OCI-LY1 (cell line): ENCODE data around the gene PPP1R17.

ENCODE experiments used
- H2AFZ ChIP-seq: fragments of 200-600 bp; sonication (generic), shearing (Covaris generic); 2 replicates; pipeline ENCODE4 v1.6.0; 2014; ENCODE audit warnings: antibody characterized with exemption, mild to moderate bottlenecking, low read length
- H3F3A ChIP-seq: fragments of 200-600 bp; sonication (generic), shearing (Covaris generic); 2 replicates; pipeline ENCODE4 v1.6.0; 2014; ENCODE audit warnings: mild to moderate bottlenecking, antibody characterized with exemption, low read length, moderate library complexity; ENCODE audit not compliant: insufficient read depth
- H3K27ac ChIP-seq: fragments of 200-600 bp; sonication (generic); 2 replicates; pipeline ENCODE4 v1.5.1; 2014; ENCODE audit warnings: low read length, mixed run types, mild to moderate bottlenecking, low read depth; ENCODE audit not compliant: poor library complexity, severe bottlenecking
- H3K27me3 ChIP-seq: fragments of 200-600 bp; sonication (generic); 2 replicates; pipeline ENCODE4 v1.6.0; 2014; ENCODE audit warnings: antibody characterized with exemption, mild to moderate bottlenecking, low read length, moderate library complexity; ENCODE audit not compliant: insufficient read depth
- H3K36me3 ChIP-seq: fragments of 200-600 bp; sonication (generic); 2 replicates; pipeline ENCODE4 v1.6.1; 2014; ENCODE audit warnings: mild to moderate bottlenecking, antibody characterized with exemption, low read length, moderate library complexity, mixed read lengths; ENCODE audit not compliant: insufficient read depth
- H3K4me1 ChIP-seq: fragments of 200-600 bp; sonication (generic); 2 replicates; pipeline ENCODE4 v1.5.1; 2014; ENCODE audit warnings: mild to moderate bottlenecking, low read length, moderate library complexity; ENCODE audit not compliant: insufficient read depth, severe bottlenecking
- H3K4me2 ChIP-seq: fragments of 200-600 bp; sonication (generic), shearing (Covaris generic); 2 replicates; pipeline ENCODE4 v1.6.1; 2014; ENCODE audit warnings: low read length
- H3K4me3 ChIP-seq: fragments of 200-600 bp; sonication (generic); 2 replicates; pipeline ENCODE4 v1.5.1; 2014; ENCODE audit warnings: low read length, low read depth, mild to moderate bottlenecking, mixed read lengths; ENCODE audit not compliant: poor library complexity, severe bottlenecking
- H3K79me2 ChIP-seq: fragments of 200-600 bp; shearing (Covaris generic); 2 replicates; pipeline ENCODE4 v1.6.1; 2016; ENCODE audit warnings: mixed run types, low read length, mixed read lengths; ENCODE audit not compliant: insufficient read depth
- H3K9ac ChIP-seq: fragments of 200-600 bp; sonication (generic), shearing (Covaris generic); 2 replicates; pipeline ENCODE4 v1.6.1; 2014; ENCODE audit warnings: mild to moderate bottlenecking, low read length, mixed read lengths
- H3K9me2 ChIP-seq: fragments of 200-600 bp; sonication (generic), shearing (Covaris generic); 2 replicates; pipeline ENCODE4 v1.6.1; 2014; ENCODE audit warnings: low read depth, mild to moderate bottlenecking, low read length, mixed read lengths
- H3K9me3 ChIP-seq: fragments of 200-600 bp; shearing (Covaris generic); 2 replicates; pipeline ENCODE4 v1.6.1; 2014; ENCODE audit warnings: low read length, mixed read lengths
- H4K20me1 ChIP-seq: fragments of 200-600 bp; sonication (generic), shearing (Covaris generic); 2 replicates; pipeline ENCODE4 v1.6.0; 2016; ENCODE audit warnings: mild to moderate bottlenecking, low read length; ENCODE audit not compliant: insufficient read depth
- EZH2 ChIP-seq: fragments of 200-600 bp; sonication (generic), shearing (Covaris generic); IDR thresholded peaks from 2 replicates; pipeline ENCODE4 v1.8.0; 2017; ENCODE audit warnings: borderline replicate concordance, mixed run types, mild to moderate bottlenecking, antibody characterized with exemption, low read length, moderate library complexity, mixed read lengths
- TF ChIP-seq, protein P1 (sequence below): fragments of 200-600 bp; sonication (generic), shearing (Covaris generic); IDR thresholded peaks from 2 replicates; pipeline ENCODE4 v1.5.1; 2017; ENCODE audit warnings: mild to moderate bottlenecking, antibody characterized with exemption, low read length, moderate library complexity, mixed read lengths

PPP1R17 gene

DNA sequence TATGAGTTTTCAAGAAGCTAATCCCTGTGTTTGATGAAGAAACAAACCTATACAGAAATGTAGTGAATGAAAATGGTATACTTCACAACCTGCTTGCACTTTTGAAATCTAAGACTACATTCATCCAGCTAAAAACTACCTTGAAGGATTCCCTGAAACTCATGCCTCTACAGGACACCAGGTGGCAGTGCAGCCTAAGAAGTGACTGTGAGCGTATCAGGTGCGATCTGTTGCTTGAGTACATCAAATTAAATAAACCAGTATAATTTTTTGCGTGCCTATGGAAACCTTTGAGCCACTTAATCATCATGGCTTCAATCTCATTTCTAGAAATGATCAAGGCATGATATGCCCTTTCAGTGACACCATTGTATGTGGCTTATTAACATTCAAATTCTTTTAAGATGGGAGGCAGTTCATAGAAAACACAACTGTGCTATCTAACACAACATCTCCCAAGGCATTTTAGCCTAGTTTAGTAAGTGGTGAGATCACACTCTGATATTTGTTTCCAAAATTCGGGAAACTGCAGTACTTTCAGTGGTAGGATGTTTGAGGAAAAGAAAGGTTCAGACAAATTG is 57.4 kb downstream of the PPP1R17 start:
- Histone ChIP-seq H3K9me2 (no peaks in the 10 kb centered on the region), H3F3A (no peaks in the 10 kb centered on the region), H3K27ac (no peak overlapping the region), H4K20me1 (no peaks in the 10 kb centered on the region), H3K9ac (no peak overlapping the region), H2AFZ (no peak overlapping the region), H3K4me3 (no peak overlapping the region), H3K36me3 (no peaks in the 10 kb centered on the region), H3K9me3 (no peaks in the 10 kb centered on the region), H3K79me2 (no peaks in the 10 kb centered on the region), H3K4me2 (no peak overlapping the region), H3K27me3 (no peaks in the 10 kb centered on the region), H3K4me1 (no peaks in the 10 kb centered on the region)
- TF ChIP-seq, protein P1, sequence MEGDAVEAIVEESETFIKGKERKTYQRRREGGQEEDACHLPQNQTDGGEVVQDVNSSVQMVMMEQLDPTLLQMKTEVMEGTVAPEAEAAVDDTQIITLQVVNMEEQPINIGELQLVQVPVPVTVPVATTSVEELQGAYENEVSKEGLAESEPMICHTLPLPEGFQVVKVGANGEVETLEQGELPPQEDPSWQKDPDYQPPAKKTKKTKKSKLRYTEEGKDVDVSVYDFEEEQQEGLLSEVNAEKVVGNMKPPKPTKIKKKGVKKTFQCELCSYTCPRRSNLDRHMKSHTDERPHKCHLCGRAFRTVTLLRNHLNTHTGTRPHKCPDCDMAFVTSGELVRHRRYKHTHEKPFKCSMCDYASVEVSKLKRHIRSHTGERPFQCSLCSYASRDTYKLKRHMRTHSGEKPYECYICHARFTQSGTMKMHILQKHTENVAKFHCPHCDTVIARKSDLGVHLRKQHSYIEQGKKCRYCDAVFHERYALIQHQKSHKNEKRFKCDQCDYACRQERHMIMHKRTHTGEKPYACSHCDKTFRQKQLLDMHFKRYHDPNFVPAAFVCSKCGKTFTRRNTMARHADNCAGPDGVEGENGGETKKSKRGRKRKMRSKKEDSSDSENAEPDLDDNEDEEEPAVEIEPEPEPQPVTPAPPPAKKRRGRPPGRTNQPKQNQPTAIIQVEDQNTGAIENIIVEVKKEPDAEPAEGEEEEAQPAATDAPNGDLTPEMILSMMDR = peak; percentile 98
- no peak for TF ChIP-seq EZH2

DNA sequence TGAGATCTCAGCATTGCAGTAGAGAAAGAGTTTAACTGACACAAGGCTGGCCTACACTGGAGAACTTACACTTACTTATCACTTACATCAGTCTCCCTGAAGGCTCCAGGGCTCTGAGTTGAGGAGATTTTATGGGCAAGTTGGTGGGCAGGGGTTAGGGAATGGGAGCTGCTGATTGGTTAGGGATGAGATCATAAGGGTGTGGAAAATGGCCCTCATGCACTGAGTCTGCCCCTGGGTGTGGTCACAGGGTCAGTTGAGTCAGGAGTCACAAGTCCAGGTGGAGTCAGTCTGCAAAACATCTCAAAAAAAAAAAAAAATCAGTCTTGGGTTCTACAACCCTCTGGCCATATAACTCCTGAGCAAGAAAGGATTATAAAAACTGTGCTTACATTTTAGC is 60.5 kb downstream of the PPP1R17 start:
- H3K79me2 ChIP-seq = no peaks in the 10 kb centered on the region
- TF ChIP-seq EZH2 = no peak
- TF ChIP-seq, protein P1 = no peak
- H3K36me3 ChIP-seq = no peaks in the 10 kb centered on the region
- no peaks in the 10 kb centered on the region for H3K9me2 ChIP-seq
- no peaks in the 10 kb centered on the region for H4K20me1 ChIP-seq
- no peak overlapping the region for H3K4me3 ChIP-seq
- no peaks in the 10 kb centered on the region for H3K4me1 ChIP-seq
- no peaks in the 10 kb centered on the region for H3K27me3 ChIP-seq
- H3K27ac ChIP-seq = no peak overlapping the region
- H3K9ac ChIP-seq = no peak overlapping the region
- no peak overlapping the region for H3K4me2 ChIP-seq
- no peaks in the 10 kb centered on the region for H3K9me3 ChIP-seq
- no peaks in the 10 kb centered on the region for H3F3A ChIP-seq
- H2AFZ ChIP-seq = no peak overlapping the region

DNA sequence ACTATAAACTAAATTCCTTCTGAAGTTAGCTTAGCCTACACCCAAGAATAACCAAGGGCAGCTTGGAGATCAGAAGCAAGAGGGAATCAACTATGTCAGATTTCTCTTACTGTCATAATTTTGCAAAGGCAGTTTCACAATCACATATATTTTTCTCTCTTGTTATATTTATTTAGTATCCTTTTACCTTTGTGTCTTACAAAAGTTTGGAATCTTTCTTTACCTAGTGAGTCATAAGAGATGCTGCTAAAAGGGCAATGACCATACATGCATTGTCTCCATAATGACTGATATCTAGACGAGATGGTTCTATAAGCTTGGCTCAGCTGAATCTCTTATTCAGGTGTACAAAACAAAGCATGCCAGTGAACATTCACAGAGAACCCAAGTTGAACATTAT is 61.1 kb downstream of the PPP1R17 start:
- H3K9ac ChIP-seq = no peak overlapping the region
- no peaks in the 10 kb centered on the region for H4K20me1 ChIP-seq
- TF ChIP-seq, protein P1 = no peak
- no peak for TF ChIP-seq EZH2
- no peak overlapping the region for H3K4me3 ChIP-seq
- H3K27me3 ChIP-seq = no peaks in the 10 kb centered on the region
- no peaks in the 10 kb centered on the region for H3K79me2 ChIP-seq
- no peak overlapping the region for H3K27ac ChIP-seq
- H2AFZ ChIP-seq = no peak overlapping the region
- no peaks in the 10 kb centered on the region for H3K36me3 ChIP-seq
- no peaks in the 10 kb centered on the region for H3K9me3 ChIP-seq
- H3K4me2 ChIP-seq = no peak overlapping the region
- no peaks in the 10 kb centered on the region for H3K4me1 ChIP-seq
- no peaks in the 10 kb centered on the region for H3F3A ChIP-seq
- H3K9me2 ChIP-seq = no peaks in the 10 kb centered on the region
